GM18508 (cell line): ENCODE results near the gene CENPT.

Source experiments
- ATAC-seq: cut with Tn5 transposase; IDR thresholded peaks from one replicate; pipeline ENCODE4 v1.9.1; 2021; ENCODE audit warnings: moderate number of reproducible peaks; ENCODE audit not compliant: insufficient read depth, unreplicated experiment

CENPT gene

GRCh38 chr16:67779256-67780014 lies 68.1 kb downstream of the CENPT start:
- ATAC-seq, result no peak
